D721Med (cell line): ENCODE data around the gene FOXO6.
A peak's percentile ranks its signal among the peaks of the same experiment; 100 is the strongest.

Source experiments
- DNase-seq: peaks from one replicate; pipeline ENCODE4 v3.0.0; 2011; ENCODE audit warnings: low spot score; ENCODE audit not compliant: insufficient read length
- FAIRE-seq: peaks from 2 replicates; lab custom pipeline; 2011; peaks lifted over from hg19 to GRCh38; lab: Jason Lieb, UNC
- CTCF ChIP-seq: IDR thresholded peaks from 2 replicates; pipeline ENCODE4 v1.5.1; 2012; ENCODE audit warnings: mild to moderate bottlenecking, control low read depth; ENCODE audit not compliant: insufficient read depth; ENCODE audit errors: missing control alignments

FOXO6 gene

DNA sequence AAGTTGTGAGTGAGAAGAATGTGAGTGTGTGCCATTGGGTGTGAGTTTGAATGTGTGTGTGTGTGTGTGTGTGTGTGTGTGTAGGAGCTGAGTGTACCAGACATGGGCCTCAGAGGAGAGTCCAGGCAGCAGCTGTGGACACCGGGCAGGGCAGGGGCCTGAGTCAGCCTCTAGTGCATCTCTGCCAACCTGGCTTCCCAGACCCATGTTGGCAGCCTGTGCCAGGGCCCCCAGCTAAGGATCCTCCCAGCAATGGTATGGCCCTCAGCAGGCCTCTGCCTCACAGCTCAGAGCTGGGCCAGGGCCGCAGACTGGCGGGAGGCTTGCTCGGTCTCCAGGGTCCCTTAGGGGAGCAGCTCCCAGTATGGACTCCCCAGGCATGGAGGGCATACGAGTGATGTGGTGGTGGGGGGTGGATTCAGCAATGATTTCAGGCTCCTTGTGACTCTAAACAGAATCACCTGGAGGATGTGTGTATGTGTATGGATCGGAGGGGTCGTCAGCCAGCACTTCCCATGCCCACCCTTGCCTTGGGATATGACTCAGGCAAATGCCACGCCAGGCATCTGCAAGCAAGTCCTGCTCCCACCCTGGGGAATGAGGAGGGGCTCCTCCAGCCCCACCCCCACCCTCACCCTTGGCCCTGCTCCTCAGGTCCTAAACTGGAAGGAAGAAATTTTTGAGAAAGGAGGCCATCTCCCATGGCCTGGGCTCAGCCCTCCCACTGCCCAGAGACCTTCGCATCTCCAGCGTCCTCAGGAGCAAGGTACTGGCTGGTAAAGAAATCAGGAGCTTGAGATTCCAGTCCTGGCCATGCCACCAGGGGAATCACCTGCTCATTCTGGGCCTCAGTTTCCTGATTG is 1.8 kb upstream of the FOXO6 start:
- no peak for TF ChIP-seq CTCF
- FAIRE-seq: no peak
- DNase-seq: no peak

- FAIRE-seq (no peak), DNase-seq (no peak)
- TF ChIP-seq CTCF: no peak
Measured at GRCh38 chr1:41360074-41360785, 1.0 kb upstream of the FOXO6 start.

GRCh38 chr1:41361495-41362356 is 492 bp downstream of the FOXO6 start:
- no peak for FAIRE-seq
- no peak for TF ChIP-seq CTCF
- DNase-seq: no peak

DNA sequence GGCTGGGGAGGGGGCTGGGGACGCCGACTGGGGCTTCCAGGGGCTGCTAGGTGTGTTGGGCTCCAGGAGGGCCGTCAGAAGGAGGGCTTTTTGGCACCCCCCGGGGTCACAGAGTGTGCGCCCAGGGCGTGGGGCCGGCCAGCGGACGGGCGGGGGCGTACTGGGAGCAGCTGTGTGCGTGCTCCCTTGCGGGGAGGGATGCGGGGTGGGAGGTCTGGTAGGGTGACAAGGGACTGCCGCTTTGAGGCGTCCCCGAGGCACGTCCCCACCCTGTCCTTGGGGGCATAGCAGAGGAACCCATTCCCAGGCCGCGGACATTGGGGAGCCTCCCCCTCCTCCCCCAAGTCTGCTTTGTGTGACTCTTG is 1.1 kb downstream of the FOXO6 start:
- DNase-seq: no peak
- no peak for FAIRE-seq
- no peak for TF ChIP-seq CTCF

DNA sequence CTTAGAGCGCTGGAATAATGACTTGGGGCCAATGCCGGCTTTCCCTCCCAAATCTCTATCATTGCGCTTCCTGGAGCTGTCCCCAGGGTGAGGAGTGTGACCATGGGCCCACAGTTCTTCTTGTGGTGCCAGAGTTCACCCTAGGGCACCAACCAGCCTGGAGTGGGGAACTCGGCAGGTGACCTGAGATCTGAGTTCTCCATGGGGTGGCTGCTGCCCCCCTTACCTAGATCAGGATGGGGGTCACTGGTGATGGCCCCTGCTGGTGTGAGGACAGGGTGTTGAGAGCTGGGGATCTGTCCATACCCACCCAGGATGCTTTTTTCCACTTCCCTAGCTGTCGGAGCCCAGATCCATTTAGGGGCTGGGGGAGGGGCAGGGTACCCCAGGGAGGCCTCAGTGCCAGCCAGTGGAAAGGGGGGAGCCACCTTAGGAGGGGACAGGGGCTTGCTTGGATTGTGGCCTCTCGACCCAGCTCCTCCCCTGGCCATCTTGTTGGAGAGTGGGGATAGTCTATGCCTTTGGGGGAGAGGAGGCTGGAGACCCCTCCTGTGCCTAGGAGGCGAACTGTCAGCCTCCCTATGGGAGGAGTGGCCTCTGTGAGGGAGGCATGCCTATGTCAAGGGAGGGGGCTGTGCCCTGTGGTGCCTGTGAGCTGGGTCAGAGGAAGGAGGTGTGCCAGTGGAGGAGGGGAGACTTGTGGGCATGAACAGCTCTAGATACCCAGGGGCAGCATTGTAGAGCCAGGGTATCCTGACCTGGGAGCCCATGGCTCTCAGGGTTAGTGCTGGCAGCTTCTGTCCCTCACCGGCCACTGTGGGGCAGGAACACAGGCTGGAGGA is 1.7 kb downstream of the FOXO6 start:
- TF ChIP-seq CTCF: no peak
- FAIRE-seq (no peak), DNase-seq (peak; percentile 12)

DNA sequence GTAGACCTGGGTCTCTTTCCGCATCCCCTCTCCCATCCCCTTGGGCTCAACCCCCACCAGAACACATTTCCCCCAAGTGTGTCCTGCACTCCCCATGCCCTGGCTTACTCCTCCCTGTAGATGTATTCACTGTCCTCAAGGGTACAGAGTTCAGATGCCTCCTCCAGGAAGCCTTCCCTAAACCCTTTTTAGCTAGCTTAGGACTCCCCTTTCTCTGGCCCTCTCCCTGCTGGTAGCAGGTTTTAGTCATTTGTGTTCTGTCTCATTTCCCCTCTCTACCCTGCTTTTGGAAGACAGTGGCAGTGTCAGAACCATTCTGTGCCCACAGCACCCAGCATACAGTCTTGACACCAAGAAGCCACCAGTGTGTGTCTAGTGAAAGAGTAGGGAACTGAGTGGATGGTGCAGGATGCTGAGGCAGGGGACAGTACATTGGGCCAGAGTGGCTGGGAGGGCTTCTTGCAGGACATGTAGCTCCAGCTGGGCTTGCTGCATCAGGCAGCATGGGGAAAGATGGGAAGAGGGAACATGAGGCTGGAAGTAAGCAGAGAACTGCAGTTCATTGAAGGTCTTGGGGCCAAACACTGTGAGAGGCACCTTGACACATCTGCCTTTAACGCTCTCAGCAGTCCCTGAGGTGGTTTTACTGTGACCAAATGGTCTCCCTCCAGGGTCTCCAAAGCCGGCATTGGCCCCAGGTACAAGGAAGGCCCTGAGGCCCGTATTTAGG is 2.5 kb downstream of the FOXO6 start:
- DNase-seq (peak; percentile 22), FAIRE-seq (no peak)
- TF ChIP-seq CTCF: no peak
